BE2C (cell line): ENCODE results near the gene FES.

ENCODE experiments used
- DNase-seq: peaks from one replicate; pipeline ENCODE4 v3.0.0-alpha.2; 2020
- H3K27me3 ChIP-seq: fragments of 250-450 bp; sonication (Bioruptor Pico); 2 replicates; pipeline ENCODE4 v1.5.1; 2020; ENCODE audit warnings: mild to moderate bottlenecking
- H3K36me3 ChIP-seq: fragments of 250-450 bp; sonication (Bioruptor Pico); 2 replicates; pipeline ENCODE4 v1.5.1; 2020; ENCODE audit warnings: mild to moderate bottlenecking
- H3K4me1 ChIP-seq: fragments of 250-450 bp; sonication (Bioruptor Pico); 2 replicates; pipeline ENCODE4 v1.5.1; 2020
- H3K4me3 ChIP-seq: 2 replicates; pipeline ENCODE4 v1.5.1; 2011; ENCODE audit warnings: low read depth, low read length
- H3K9me3 ChIP-seq: fragments of 250-450 bp; sonication (Bioruptor Pico); 2 replicates; pipeline ENCODE4 v1.5.1; 2020
- CTCF ChIP-seq: IDR thresholded peaks from 2 replicates; pipeline ENCODE4 v1.5.1; 2012; ENCODE audit warnings: mild to moderate bottlenecking, low read depth, low read length

FES gene

GRCh38 chr15:90870354-90871138 lies 13.8 kb upstream of the FES start:
- no peak for DNase-seq
- no peaks in the 10 kb centered on the region for H3K36me3 ChIP-seq
- H3K9me3 ChIP-seq, result no peaks in the 10 kb centered on the region
- TF ChIP-seq CTCF, result no peak
- H3K27me3 ChIP-seq, result no peaks in the 10 kb centered on the region
- peaks cover 8% of the 10 kb centered on the region; the same call in 1 of the 2 replicates for H3K4me1 ChIP-seq
- peak overlapping the region; percentile 67 for H3K4me3 ChIP-seq

GRCh38 chr15:90871139-90871715 lies 13.1 kb upstream of the FES start:
- Histone ChIP-seq H3K36me3 (no peaks in the 10 kb centered on the region), H3K9me3 (no peaks in the 10 kb centered on the region), H3K4me3 (peak overlapping the region; percentile 67), H3K27me3 (no peaks in the 10 kb centered on the region), H3K4me1 (peaks cover 8% of the 10 kb centered on the region; the same call in 1 of the 2 replicates)
- DNase-seq, result peak; percentile 43
- TF ChIP-seq CTCF, result no peak

GRCh38 chr15:90871716-90872485 lies 12.4 kb upstream of the FES start:
- Histone ChIP-seq H3K4me3 (peak overlapping the region; percentile 67), H3K27me3 (no peaks in the 10 kb centered on the region), H3K9me3 (no peaks in the 10 kb centered on the region), H3K36me3 (peaks cover 3% of the 10 kb centered on the region; the same call in 1 of the 2 replicates), H3K4me1 (peaks cover 8% of the 10 kb centered on the region; the same call in 1 of the 2 replicates)
- TF ChIP-seq CTCF, result no peak
- DNase-seq, result no peak

DNA sequence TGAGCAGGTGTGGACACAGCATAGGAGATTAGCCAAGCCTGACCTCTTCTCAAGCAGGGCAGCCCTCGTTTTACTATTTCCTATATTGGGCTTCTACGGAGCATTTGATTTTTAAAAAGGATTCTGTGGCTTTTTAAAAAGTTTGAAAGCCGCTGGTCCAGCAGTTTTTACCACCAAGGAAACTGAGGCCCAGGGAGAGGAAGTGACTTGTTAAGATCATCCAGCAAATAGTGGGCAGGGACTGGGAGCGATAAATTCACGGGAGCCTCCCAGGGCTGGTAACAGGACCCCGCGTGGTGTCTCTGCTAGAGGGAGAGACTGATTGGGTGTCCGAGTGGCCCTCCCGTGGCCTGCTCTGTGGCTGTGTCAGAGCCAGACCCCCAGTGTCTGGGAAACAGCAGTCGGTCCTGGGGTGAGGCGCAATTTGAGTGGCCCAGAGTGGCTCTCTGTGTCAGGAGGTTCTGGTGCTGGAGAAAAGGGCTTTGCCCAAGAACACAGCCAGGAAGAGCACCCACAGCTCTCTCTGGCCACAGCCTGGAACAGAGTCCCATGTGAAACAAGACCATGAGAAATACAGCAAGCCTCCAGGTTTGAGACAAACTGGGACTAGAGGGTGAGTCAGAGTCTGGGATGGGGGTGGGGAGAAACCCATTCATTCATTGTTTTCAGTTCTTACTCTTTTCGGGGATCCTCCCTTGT lies 11.7 kb upstream of the FES start:
- Histone ChIP-seq H3K27me3 (no peaks in the 10 kb centered on the region), H3K4me3 (peak overlapping the region; percentile 67), H3K36me3 (peaks cover 6% of the 10 kb centered on the region), H3K4me1 (peaks cover 8% of the 10 kb centered on the region; the same call in 1 of the 2 replicates), H3K9me3 (no peaks in the 10 kb centered on the region)
- no peak for TF ChIP-seq CTCF
- DNase-seq, result no peak

DNA sequence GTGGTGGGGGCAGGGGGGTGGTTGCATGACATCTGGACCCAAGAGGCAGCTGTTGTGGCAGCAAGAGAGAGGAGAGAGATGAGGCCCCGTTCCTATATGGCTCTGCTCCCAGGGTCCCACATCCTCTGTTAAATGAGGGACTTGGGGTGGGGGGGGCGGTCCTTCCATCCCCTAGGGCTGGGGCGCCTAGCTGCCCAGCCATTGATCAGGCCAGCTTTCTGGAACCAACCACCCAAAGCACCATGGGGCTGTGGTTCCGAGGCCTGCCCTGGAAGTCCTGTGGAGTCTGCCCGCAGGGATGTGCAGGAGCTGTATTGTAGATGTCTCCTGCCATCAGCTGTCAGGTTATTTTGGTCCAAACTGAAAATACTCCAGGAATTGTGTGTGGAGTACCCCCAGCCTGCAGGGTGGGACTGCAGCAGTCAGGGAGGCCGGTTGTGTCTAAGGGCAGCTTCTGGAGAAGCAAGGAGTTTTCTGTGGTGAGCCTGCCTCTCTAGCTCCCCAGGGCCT lies 10.8 kb upstream of the FES start:
- DNase-seq, result no peak
- Histone ChIP-seq H3K9me3 (no peaks in the 10 kb centered on the region), H3K36me3 (peaks cover 10% of the 10 kb centered on the region), H3K4me1 (peaks cover 8% of the 10 kb centered on the region; the same call in 1 of the 2 replicates), H3K4me3 (no peak overlapping the region), H3K27me3 (no peaks in the 10 kb centered on the region)
- TF ChIP-seq CTCF, result no peak
